GM20000 (cell line): ENCODE data around the gene DIS3L2.

Source experiments
- DNase-seq: peaks from one replicate; pipeline ENCODE4 v3.0.0; 2012; ENCODE audit warnings: low spot score
- CTCF ChIP-seq: IDR thresholded peaks from 2 replicates; pipeline ENCODE4 v1.5.1; 2012; ENCODE audit warnings: mild to moderate bottlenecking, control low read depth; ENCODE audit errors: extremely low read depth, missing control alignments

DIS3L2 gene

GRCh38 chr2:232269867-232270266 lies 308.4 kb downstream of the DIS3L2 start:
- TF ChIP-seq CTCF: no peak
- no peak for DNase-seq

- DNase-seq: no peak
Observed at GRCh38 chr2:232273903-232274643, 312.6 kb downstream of the DIS3L2 start.

GRCh38 chr2:232275670-232276069 lies 314.2 kb downstream of the DIS3L2 start:
- no peak for TF ChIP-seq CTCF
- no peak for DNase-seq

More at GRCh38 chr2:232273903-232274643, 312.6 kb downstream of the DIS3L2 start:
- no peak for TF ChIP-seq CTCF

GRCh38 chr2:232276084-232276732 lies 314.7 kb downstream of the DIS3L2 start:
- TF ChIP-seq CTCF: no peak
- no peak for DNase-seq

- no peak for DNase-seq
Observed at GRCh38 chr2:232276733-232277313, 315.3 kb downstream of the DIS3L2 start.

GRCh38 chr2:232278534-232278933 lies 317.0 kb downstream of the DIS3L2 start:
- no peak for TF ChIP-seq CTCF
- DNase-seq: no peak

More at GRCh38 chr2:232276733-232277313, 315.3 kb downstream of the DIS3L2 start:
- no peak for TF ChIP-seq CTCF

GRCh38 chr2:232280341-232280740 lies 318.8 kb downstream of the DIS3L2 start:
- no peak for DNase-seq
- no peak for TF ChIP-seq CTCF
